HG03354 (cell line): ENCODE results near the gene MXRA8.
"Not testable (repeated sequence)": the region's sequence is repeated elsewhere in the genome, so short reads cannot be mapped to it uniquely, and the experiment has no call there.

Experiments
- ATAC-seq: cut with Tn5 transposase; IDR thresholded peaks from one replicate; pipeline ENCODE4 v1.9.1; 2021; ENCODE audit warnings: mild to moderate bottlenecking; ENCODE audit not compliant: unreplicated experiment, poor library complexity, severe bottlenecking

MXRA8 gene

DNA sequence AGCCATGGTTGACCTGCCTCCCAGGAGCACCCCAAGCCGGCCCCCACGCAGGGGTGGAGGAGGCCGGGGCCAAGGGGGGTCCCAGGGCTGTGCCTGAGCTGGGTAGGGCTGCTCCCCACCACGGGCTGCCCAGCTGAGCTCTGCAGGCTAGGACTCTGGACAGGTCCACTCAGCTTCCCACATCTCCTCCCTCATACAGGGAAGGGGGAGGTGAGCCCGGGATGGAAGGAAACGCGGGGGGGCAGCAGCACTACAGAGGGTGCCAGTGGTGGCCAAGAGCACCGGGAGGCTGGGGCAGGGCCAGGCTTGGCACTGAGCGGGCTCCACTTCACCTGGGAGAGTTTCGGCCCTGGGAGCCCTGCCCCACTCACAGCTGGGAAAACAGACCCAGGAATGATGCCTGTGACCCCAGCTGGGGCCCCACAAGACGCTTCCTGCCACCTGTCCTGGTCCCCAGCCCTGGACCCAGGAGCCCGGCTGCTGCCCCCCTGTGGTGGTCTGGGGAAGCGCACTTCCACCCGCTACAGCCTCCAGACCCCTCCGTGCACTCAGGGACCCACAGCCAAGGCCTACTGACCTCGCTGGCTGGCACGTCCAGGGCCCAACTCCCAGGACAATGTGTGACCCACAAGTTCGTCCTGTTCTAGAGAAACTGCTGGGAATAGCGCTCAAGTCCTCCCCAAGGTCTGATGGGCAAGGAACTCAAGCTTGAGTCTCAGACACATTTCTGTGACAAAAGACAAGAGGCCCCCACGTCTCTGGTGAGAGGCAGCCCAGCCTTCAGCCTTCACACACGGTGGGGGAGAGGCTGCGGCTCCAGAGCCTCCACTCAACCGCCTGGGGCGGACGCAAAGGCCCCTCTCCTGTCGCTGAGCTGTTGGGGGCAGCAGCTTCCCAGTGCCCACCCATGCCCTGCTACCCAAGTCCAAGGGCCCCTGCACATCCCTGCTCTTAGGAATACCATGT lies 13.7 kb upstream of the MXRA8 start:
- ATAC-seq, result no peak

DNA sequence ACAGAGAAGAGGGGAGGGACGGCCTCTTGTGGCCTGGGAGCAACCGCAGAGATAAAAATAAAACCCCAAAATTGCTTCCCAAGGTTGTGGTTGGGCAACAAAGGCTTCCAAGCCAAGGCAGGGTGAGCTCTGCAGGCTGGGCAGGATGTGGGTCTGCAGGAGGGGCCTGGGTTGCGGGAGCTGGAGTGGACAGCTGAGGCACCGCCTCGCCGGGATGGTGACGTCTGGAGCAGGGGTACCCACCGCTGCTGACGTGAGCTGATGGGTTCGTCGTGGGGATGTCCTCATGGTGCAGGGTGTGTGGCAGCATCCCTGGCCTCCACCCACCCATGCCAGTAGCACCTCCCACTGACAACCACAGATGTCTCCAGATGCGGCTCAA lies 13.0 kb upstream of the MXRA8 start:
- no peak for ATAC-seq

DNA sequence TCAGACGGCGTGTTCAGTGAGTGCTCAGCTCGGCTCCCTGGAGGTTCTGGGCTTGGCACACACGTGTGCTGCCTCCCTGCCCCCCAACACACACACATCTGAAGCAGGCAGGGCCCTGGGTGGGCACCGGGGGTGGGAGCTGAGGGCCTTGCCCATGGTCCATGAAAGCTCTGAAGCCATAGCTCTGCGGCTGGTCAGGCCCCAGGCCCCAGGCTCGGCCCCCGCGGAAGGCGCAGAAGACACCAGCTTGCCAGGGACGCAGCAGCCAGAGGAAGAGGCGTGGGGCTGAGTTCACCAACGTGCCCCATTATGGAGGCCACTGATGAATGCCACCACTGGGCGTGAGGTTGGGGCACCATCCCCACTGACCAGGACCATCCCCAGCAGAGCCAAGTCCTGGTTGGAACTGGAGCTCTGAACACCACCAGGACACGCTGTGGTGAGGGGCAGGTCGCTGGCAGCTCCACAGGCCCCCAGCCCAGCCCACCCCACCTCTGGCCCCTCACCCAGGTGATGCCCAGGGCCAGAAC lies 12.5 kb upstream of the MXRA8 start:
- ATAC-seq, result no peak

DNA sequence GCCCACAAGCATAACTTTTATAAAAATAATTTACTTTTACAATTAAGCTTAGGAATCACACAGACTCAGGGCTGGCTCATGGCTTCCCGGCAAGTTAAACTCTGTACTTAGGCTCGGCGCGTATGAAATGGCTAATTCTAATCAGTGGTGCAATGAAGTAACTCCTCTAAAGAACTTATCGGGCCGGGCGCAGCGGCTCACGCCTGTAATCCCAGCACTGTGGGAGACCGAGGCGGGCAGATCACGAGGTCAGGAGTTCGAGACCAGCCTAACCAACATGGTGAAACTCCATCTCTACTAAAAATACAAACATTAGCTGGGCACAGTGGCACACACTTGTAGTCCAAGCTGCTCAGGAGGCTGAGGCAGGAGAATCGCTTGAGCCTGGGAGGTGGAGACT lies 11.7 kb upstream of the MXRA8 start:
- not testable (repeated sequence) for ATAC-seq

DNA sequence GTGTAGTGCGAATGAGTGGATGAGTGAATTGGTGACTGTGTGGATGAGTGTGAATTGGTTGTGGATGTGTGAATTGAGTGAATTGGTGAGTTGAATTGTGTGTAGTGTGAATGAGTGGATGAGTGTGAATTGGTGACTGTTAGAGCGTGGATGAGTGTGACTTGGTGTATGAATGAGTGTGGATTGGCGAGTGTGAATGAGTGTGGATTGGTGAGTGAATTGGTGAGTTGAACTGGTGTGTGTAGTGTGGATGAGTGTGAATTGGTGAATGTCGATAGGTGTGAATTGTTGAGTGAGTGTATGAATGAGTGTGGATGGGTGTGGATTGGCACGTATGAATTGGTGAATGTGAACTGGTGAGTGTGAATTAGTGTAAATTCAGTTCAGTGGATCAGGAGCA lies 9.0 kb upstream of the MXRA8 start:
- ATAC-seq, result no peak

DNA sequence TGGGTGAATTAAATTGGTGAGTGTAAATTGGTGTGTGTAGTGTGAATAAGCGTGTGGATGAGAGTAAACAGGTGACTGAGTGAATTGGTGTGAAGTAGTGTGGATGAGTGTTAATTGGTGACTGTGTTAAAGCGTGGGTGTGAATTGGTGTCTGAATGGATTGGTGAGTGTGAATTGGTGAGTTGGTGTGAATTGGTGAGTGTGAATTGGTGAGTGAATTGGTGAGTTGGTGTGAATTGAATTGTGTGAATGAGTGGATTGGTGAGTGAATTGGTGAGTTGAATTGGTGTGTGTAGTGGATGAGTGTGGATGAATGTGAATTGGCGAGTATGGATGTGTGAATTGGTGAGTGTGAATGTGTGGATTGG lies 8.3 kb upstream of the MXRA8 start:
- no peak for ATAC-seq

DNA sequence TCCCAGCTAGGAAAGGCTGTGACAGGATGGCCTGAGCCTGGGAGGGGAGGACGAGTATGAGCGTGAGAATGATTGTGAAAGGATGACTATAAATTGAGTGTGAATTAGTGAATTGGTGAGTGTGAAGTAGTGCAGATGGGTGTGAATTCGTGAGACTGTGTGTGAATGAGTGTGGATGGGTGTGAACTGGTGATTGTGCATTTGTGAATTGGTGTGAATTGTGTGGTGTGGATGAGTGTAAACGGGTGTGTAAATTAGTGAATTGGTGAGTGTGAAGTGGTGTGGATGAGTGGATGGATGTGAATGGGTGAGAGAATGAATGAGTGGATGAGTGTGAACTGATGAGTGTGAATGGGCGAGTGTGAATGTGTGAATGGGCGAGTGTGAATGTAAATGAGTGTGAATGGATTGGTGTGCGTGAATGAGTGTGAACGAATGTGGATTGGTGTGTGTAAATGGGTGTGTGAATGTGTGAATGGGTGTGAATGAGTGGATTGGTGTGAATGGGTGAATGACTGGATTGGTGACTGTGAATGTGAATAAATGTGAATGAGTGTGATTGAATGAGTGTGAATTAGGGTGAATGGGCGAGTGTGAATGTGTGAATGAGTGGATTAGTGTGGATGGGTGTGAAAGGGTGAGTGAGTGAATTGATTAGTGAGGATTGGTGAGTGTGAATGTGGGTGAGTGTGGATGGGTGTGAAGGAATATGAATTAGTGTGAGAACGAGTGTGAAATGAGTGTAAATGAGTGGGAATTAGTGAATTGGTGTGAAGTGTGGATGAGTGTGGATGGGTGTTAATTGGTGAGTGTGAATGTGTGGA lies 7.7 kb upstream of the MXRA8 start:
- ATAC-seq, result no peak

DNA sequence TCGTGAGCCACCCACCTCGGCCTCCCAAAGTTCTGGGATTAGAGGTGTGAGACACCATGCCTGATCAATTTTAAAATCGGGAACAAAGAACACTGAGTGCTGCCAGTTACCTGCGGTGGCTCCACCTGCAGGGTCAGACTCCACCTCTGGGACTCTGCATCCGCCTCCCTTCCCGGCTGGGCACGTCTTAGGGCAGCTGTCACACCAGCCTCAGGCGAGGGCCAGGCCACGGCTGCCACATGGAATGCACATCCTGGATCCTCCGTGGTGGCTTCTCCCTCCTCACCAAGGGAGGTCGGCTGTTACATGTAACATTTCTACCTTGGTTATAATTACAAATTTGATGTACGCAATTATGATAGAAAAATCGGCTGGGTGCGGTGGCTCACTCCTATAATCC lies 5.9 kb upstream of the MXRA8 start:
- ATAC-seq, result no peak

DNA sequence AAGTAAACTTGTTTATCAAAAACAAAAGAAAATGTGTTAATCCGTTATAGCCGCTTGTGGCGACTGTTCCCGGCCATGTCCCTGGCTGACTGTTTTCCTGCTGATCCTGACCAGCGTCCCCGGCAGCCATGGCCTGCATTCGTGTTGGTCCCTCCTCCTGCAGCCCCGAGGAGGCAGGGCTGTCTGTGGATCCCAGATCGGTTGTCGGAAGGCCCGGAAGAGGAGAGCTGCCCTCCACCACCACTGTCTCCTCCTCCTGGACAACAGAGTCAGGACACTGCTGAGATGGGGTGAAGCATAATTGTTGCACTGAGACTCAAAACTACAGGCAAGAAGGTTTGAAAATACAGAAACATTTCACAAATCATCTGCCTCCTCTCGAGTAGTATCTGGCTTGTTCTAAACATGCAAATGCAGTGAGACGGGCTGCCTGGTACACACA lies 3.6 kb upstream of the MXRA8 start:
- ATAC-seq, result no peak

DNA sequence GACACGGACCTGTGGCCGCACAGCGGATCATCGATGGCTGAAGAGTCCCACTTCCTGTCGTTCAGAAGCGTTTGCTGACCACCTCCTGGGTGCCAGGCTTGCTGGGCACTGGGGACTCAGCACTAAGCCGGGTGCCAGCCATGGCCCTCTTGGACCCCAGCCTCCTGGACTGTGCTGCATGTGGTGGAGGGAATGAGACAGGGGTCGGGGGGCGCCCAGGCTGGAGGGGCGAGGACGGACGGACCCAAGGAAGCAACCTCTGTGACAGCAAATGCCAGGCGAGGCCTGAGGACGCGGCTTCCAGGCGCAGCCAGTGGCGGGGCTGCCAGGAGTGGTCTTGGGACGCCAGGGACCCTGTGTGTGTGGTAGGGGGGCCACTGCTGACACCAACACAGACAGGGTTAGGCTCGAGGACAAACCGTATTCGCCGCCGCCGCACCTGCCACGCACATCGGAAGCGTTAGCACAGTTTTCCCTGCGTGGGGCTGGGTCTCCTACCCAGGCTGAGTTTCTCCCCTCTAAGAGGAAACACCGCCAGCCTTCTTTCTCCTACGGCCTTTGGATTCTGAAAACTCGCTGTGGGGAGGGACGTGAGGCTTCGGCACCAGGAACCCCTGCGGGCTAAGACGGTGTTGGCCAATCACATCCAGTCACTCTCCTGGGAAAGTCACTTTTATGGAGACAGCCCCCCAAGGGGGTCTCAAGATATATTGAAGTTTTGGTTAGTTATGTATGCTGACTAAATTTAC lies 3.1 kb upstream of the MXRA8 start:
- no peak for ATAC-seq

DNA sequence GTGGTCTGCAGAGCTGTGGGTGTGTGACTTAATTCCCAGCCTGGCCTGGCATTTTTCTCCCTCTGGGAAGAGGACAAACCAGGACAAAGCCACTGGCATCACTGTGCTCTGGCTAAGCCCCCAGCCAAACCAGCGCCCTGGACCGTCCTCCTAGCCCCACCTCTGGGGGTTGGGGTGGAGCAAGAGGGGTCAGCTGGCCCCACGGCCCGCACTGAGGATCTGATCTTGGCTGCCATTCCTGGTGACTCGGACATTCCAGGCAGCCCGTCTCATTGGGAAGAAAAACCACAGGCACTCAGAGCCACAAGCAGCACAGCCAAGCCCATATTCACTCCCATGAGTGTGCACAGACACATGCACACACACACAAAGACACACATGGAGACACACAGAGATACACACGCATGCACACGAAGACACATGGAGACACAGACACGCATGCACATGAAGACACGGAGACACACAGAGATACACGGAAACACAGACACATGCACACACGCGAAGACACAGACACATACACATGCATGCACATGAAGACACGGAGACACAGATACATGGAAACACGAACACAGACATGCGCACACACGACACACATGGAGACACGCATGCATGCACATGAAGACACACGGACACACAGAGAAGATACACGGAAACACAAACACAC lies 2.3 kb upstream of the MXRA8 start:
- no peak for ATAC-seq

DNA sequence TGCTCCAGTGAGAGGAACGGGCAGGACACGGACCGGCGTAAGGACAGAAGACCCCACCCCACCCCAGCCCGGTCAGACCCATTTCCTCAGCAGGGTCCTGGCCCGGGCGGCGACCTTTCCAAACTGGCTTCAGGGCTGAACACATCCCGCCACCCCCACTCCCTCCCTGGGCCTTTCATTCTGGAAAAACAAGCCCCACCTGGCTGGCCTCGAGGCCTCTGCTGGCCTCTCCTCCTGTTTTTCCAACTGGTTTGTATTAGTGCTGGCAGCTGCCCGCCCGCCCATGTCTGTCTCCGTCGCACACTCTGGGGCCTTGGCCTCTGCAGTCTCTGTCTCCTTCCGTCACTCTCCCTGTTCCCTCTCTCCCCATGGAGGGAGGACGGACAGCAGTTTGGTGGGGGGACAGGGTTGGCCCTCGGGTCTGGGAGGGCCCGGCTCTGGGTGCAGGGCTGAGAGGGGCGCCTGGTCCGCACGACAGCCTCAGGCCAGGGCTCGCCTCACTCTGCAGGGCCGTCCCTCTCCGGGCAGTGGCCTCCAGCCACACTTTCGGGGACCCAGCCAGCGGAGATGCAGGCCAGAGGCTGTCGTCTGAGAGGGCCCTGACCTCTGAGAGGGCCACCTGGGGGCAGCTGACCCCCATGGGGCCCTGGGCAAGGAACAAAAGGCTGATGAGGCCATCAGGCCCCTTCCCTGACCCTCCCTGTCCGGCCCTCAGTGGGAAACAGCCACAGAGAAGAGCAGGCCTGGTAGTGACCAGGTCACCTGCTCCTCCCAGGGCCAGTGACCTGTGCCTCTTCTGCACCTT lies 1.5 kb upstream of the MXRA8 start:
- no peak for ATAC-seq

DNA sequence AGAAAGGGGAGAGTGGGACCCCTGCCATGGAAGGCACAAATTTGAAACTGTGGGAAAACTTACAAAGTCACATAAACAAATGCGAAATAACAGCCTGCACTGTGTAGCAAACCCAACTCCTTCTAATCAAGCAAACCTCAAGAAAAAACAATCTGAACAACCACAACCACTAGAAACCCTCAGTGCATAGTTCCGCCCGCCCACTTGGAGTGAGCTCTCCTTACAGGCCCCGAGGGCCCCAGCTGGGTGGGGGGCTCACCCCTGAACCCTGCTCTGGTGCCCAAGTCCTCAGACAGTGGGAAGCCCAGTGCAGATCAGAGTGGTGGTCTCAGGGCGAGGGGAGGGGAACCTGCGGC lies 931 bp upstream of the MXRA8 start:
- no peak for ATAC-seq

DNA sequence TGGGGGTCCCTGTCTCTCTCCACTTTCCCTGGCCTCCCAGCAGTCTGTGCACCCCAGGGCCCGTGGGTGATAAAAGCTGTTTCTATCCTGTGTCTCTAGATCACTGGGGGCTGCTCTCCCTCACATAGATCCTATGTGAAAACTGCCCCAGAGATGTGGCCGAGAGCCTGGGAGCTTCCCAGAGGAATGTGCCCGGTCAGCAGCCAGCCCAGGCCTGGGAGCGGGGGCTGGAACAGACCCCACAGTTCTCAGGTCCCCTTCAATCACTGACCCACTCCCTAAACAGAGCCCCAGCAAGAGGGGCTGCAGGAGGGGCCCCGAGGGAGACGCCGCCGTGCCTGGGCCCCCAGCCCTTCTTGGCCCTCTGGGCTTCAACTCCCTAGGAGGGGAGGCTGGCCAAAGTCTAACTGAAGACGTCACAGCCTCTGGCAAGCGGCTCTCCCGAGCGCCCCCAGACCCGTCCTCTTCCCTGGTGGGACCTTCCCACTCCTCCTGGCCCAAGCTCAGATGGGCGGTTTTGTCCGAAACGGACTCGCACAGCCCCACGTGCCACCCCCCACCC lies 403 bp downstream of the MXRA8 start:
- ATAC-seq, result no peak

DNA sequence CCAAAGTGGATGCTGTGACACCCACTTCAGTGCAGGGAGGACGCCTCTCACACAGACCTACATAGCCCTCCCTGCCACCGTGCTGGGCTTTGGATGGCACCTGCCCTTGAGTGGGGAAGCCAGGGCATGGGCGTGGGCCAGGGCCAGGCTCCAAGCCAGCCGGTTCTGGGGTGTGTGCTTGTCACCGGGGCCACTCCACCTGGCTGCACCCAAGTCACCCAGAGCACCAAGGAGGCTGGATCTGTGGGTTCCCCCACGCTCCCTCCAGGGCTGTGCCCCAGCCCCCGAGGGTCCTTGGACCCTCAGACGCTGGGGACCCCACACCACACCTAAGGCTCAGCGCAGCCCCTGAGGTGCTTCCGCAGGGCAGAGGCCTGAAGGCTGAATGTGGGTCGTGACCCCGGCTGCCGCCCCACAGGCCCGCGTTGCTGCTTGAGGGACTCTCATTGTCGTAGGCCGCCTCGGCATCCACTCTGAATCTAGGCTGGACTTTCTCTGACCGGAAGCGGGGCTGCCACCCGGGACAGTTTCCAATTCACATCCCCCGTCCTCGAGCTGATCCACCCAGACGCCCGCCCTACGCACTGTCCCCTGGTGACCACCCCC lies 1.5 kb downstream of the MXRA8 start:
- ATAC-seq, result no peak

DNA sequence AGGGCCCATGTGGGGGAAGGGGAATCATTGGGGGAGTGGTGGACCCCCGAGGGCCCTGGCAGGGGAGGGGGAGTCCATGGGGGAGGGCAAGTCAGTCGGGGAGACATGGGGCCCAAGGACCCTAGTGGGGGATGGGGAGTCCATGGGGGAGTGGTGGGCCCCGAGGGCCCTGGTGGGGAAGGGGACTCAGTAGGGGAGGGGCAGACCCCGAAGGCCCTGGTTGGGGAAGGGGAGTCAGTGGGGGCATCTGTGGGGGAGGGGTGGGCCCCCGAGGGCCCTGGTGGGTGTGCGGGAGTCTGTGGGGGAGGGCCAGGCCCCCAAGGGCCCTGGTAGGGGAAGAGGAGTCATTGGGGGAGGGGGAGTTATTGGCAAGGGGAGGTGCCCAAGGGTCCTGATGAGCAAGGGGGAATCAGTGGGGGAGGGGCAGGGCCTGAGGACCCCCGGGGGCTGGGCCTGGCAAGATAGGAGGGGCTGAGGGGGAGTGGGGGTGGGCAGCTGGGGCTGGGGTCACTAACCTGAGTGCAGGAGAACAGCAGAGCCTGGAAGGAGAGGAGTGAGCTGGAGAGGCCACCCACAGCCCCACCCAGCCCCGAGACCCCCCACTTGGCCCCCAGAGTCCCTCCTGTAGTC lies 2.1 kb downstream of the MXRA8 start:
- no peak for ATAC-seq

DNA sequence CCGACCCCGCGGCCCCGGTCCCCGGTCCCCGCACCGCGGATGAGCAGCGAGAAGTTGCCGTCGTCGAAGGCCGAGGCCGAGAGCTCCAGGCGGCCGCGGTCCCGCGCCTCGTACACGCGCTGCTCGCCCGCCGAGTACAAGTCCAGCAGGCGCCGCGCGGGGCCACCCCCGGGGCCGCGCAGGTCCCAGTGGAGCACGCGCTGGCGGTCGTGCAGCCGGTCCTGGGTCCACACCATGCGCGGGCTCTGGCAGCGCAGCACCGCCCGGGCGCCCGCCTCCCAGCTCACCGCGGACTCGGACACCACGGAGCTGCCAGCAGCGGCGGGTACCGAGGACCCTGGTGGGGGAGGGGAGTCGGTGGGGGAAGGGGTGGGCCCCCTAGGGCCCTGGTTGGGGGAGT lies 2.9 kb downstream of the MXRA8 start:
- no peak for ATAC-seq
